Measurements from ENCODE around the gene ETV5. TPM values are rescaled to one million over a fixed set of nuclear protein-coding genes. Genes with fewer than 3 reads are reported as not detected.

The ETV5 gene
- total and polyA plus RNA-seq, 2 donors (not counting 1 experiment from before 2014, with no cell fraction given): 23.1 to 24.9 TPM

GRCh38 chr3:186082150-186082549, 26.7 kb downstream of the ETV5 start:
- TF ChIP-seq CTCF (conservative IDR thresholded peaks at IDR 0.05 in 1 of 2, IDR thresholded peaks at IDR 0.05 in 1 of 2; ENCODE audit: low read depth in 1 of 2, low read length in 2 of 2) (no peak), EZH2 (IDR thresholded peaks at IDR 0.05; ENCODE audit: low read length, missing control alignments) (no peak)
- Histone ChIP-seq H3K4me2 (ENCODE audit: extremely low read depth, insufficient read depth, low read length) (no peak overlapping the region), H3K79me2 (ENCODE audit: control insufficient read depth, insufficient read depth, low read length) (no peaks in the 10 kb centered on the region), H4K20me1 (ENCODE audit: control insufficient read depth, extremely low read depth, insufficient read depth, low read length) (no peaks in the 10 kb centered on the region), H3K4me3 (replicated peaks in 1 of 4; ENCODE audit: control extremely low read depth in 1 of 4, insufficient read depth in 1 of 4, low read depth in 3 of 4, low read length in 4 of 4) (no peak overlapping the region), H3K4me1 (ENCODE audit: control insufficient read depth, extremely low read depth, insufficient read depth, low read length) (no peaks in the 10 kb centered on the region), H3K9me3 (ENCODE audit: control insufficient read depth, insufficient read depth, low read depth, low read length) (no peaks in the 10 kb centered on the region), H3K27me3 (ENCODE audit: control insufficient read depth, insufficient read depth, low read length) (no peaks in the 10 kb centered on the region), H2AFZ (ENCODE audit: low read length) (no peak overlapping the region), H3K27ac (ENCODE audit: insufficient read depth, low read length) (no peak overlapping the region), H3K36me3 (ENCODE audit: control insufficient read depth, insufficient read depth, low read length) (peaks cover 2% of the 10 kb centered on the region), H3K9ac (ENCODE audit: insufficient read depth, low read length) (no peak overlapping the region)
- DNase-seq (ENCODE audit: low read depth in 2 of 2): no peak

DNA sequence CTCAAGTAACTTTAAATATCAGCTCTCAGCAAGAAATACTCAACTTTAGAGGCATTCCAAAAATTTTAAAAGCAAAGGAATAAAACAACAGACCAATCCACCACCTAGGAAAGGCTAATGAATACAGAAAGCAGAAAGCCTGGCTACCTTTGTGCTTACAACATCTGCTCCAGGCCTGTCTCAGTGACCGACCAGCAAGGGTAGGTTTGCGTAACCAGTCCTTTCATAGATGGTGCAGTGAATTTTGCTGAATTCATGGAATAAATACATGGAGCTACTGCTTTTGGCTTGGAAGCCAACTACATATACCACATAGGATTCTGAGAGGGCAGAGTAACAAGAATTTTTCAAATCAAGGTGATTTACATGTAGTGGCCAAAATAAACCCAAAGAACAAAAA, 27.2 kb downstream of the ETV5 start:
- no peaks in the 10 kb centered on the region for H3K79me2 ChIP-seq (ENCODE audit: control insufficient read depth, insufficient read depth, low read length)
- H3K4me3 ChIP-seq (replicated peaks in 1 of 4; ENCODE audit: control extremely low read depth in 1 of 4, insufficient read depth in 1 of 4, low read depth in 3 of 4, low read length in 4 of 4): no peak overlapping the region
- TF ChIP-seq CTCF (conservative IDR thresholded peaks at IDR 0.05 in 1 of 2, IDR thresholded peaks at IDR 0.05 in 1 of 2; ENCODE audit: low read depth in 1 of 2, low read length in 2 of 2) (no peak), EZH2 (IDR thresholded peaks at IDR 0.05; ENCODE audit: low read length, missing control alignments) (no peak)
- H3K36me3 ChIP-seq (ENCODE audit: control insufficient read depth, insufficient read depth, low read length): peaks cover 2% of the 10 kb centered on the region
- H3K27me3 ChIP-seq (ENCODE audit: control insufficient read depth, insufficient read depth, low read length): no peaks in the 10 kb centered on the region
- H3K27ac ChIP-seq (ENCODE audit: insufficient read depth, low read length): no peak overlapping the region
- H3K4me1 ChIP-seq (ENCODE audit: control insufficient read depth, extremely low read depth, insufficient read depth, low read length): no peaks in the 10 kb centered on the region
- H4K20me1 ChIP-seq (ENCODE audit: control insufficient read depth, extremely low read depth, insufficient read depth, low read length): no peaks in the 10 kb centered on the region
- H3K9me3 ChIP-seq (ENCODE audit: control insufficient read depth, insufficient read depth, low read depth, low read length): no peaks in the 10 kb centered on the region
- no peak overlapping the region for H3K9ac ChIP-seq (ENCODE audit: insufficient read depth, low read length)
- H3K4me2 ChIP-seq (ENCODE audit: extremely low read depth, insufficient read depth, low read length): no peak overlapping the region
- no peak overlapping the region for H2AFZ ChIP-seq (ENCODE audit: low read length)
- no peak for DNase-seq (ENCODE audit: low read depth in 2 of 2)

DNA sequence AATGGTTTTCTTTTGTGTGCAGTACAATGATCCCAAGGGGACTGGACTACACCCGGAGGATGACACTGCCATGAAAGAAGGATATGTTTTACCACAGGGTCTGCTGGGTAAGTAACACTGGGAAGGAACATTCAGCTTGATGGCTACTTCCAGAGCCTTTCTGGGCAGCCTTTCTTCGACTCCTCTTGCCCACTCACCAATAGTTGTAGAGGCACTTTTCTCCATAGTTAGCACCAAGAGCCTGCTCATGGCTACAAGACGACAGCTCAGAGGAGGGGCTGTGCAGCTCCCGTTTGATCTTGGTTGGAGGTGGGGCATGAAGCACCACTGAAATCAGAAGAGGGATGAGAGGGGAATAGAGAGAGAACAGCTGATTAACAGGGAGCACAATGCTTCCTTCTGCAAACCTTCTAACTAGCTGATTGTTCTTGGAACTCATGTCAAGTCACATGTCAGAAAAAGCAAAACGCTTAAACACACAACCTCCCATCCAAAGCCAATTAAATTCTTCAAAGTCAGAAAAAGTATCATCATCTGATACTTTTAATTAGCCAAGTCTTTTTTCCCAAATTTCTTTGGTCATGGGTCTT, 27.9 kb downstream of the ETV5 start:
- DNase-seq (ENCODE audit: low read depth in 2 of 2): no peak
- Histone ChIP-seq H4K20me1 (ENCODE audit: control insufficient read depth, extremely low read depth, insufficient read depth, low read length) (no peaks in the 10 kb centered on the region), H3K27ac (ENCODE audit: insufficient read depth, low read length) (no peak overlapping the region), H3K27me3 (ENCODE audit: control insufficient read depth, insufficient read depth, low read length) (no peaks in the 10 kb centered on the region), H3K79me2 (ENCODE audit: control insufficient read depth, insufficient read depth, low read length) (no peaks in the 10 kb centered on the region), H3K4me2 (ENCODE audit: extremely low read depth, insufficient read depth, low read length) (no peak overlapping the region), H3K4me1 (ENCODE audit: control insufficient read depth, extremely low read depth, insufficient read depth, low read length) (no peaks in the 10 kb centered on the region), H3K9ac (ENCODE audit: insufficient read depth, low read length) (no peak overlapping the region), H3K4me3 (replicated peaks in 1 of 4; ENCODE audit: control extremely low read depth in 1 of 4, insufficient read depth in 1 of 4, low read depth in 3 of 4, low read length in 4 of 4) (no peak overlapping the region), H3K36me3 (ENCODE audit: control insufficient read depth, insufficient read depth, low read length) (peaks cover 2% of the 10 kb centered on the region), H2AFZ (ENCODE audit: low read length) (no peak overlapping the region), H3K9me3 (ENCODE audit: control insufficient read depth, insufficient read depth, low read depth, low read length) (no peaks in the 10 kb centered on the region)
- TF ChIP-seq CTCF (conservative IDR thresholded peaks at IDR 0.05 in 1 of 2, IDR thresholded peaks at IDR 0.05 in 1 of 2; ENCODE audit: low read depth in 1 of 2, low read length in 2 of 2): no peak
- TF ChIP-seq EZH2 (IDR thresholded peaks at IDR 0.05; ENCODE audit: low read length, missing control alignments): no peak

Measured in fibroblast of lung (primary cell).